Glutamatergic neuron (in vitro differentiated cells): Measurements from ENCODE around the gene C1orf116. TPM values are rescaled to one million over a fixed set of nuclear protein-coding genes. Genes with fewer than 3 reads are reported as not detected.
A peak's percentile ranks its signal among the peaks of the same experiment; 100 is the strongest.

Source experiments
- DNase-seq: peaks from one replicate; pipeline ENCODE4 v3.0.0; 2022
- H3K27ac Mint-ChIP-seq: one replicate; pipeline ENCODE4 v1.8.0; 2020; ENCODE audit warnings: mild to moderate bottlenecking, mixed read lengths, inconsistent platforms; ENCODE audit not compliant: unreplicated experiment
- H3K27me3 Mint-ChIP-seq: one replicate; pipeline ENCODE4 v1.8.0; 2020; ENCODE audit warnings: mild to moderate bottlenecking, moderate library complexity, mixed read lengths, inconsistent platforms; ENCODE audit not compliant: unreplicated experiment
- H3K36me3 Mint-ChIP-seq: one replicate; pipeline ENCODE4 v1.8.0; 2020; ENCODE audit warnings: mild to moderate bottlenecking, mixed read lengths, inconsistent platforms; ENCODE audit not compliant: unreplicated experiment
- H3K4me1 Mint-ChIP-seq: one replicate; pipeline ENCODE4 v1.8.0; 2020; ENCODE audit warnings: mild to moderate bottlenecking, low read depth, mixed read lengths, inconsistent platforms; ENCODE audit not compliant: unreplicated experiment
- H3K4me3 Mint-ChIP-seq: one replicate; pipeline ENCODE4 v1.8.0; 2020; ENCODE audit warnings: mild to moderate bottlenecking, mixed read lengths, inconsistent platforms; ENCODE audit not compliant: unreplicated experiment
- H3K9me3 Mint-ChIP-seq: one replicate; pipeline ENCODE4 v1.8.0; 2020; ENCODE audit warnings: mild to moderate bottlenecking, moderate library complexity, mixed read lengths, inconsistent platforms; ENCODE audit not compliant: unreplicated experiment
- CTCF ChIP-seq: fragments of 200-600 bp; sonication (generic); IDR thresholded peaks from one replicate; pipeline ENCODE4 v1.5.0; 2021; ENCODE audit not compliant: partially characterized antibody, unreplicated experiment
- total RNA-seq: library from RNA; stranded (reverse); fragmentation: NEBNext Ultra II Directional; extraction: Animal tissue kit (Norgen Biotek cat#: 25700); gene quantifications from one replicate; pipeline ENCODE4 v1.2.1, GENCODE V29; 2021; ENCODE audit not compliant: unreplicated experiment

The C1orf116 gene
- total RNA-seq, 1 donor from 2014 or later = not detected

GRCh38 chr1:207006083-207006482 lies 26.5 kb downstream of the C1orf116 start:
- Mint-ChIP-seq H3K27ac (no peak overlapping the region), H3K9me3 (peaks cover 2% of the 10 kb centered on the region)

GRCh38 chr1:207004931-207005830 lies 27.4 kb downstream of the C1orf116 start:
- no peaks in the 10 kb centered on the region for H3K27me3 Mint-ChIP-seq
- no peak overlapping the region for H3K4me3 Mint-ChIP-seq
- H3K9me3 Mint-ChIP-seq = peaks cover 2% of the 10 kb centered on the region
- peak; percentile 59 for DNase-seq
- peak; percentile 74 for TF ChIP-seq CTCF
- no peaks in the 10 kb centered on the region for H3K4me1 Mint-ChIP-seq
- no peaks in the 10 kb centered on the region for H3K36me3 Mint-ChIP-seq
- no peak overlapping the region for H3K27ac Mint-ChIP-seq

More at GRCh38 chr1:207006083-207006482, 26.5 kb downstream of the C1orf116 start:
- no peaks in the 10 kb centered on the region for H3K36me3 Mint-ChIP-seq
- no peaks in the 10 kb centered on the region for H3K4me1 Mint-ChIP-seq
- no peaks in the 10 kb centered on the region for H3K27me3 Mint-ChIP-seq
- no peak overlapping the region for H3K4me3 Mint-ChIP-seq
- DNase-seq = no peak
- TF ChIP-seq CTCF = no peak

DNA sequence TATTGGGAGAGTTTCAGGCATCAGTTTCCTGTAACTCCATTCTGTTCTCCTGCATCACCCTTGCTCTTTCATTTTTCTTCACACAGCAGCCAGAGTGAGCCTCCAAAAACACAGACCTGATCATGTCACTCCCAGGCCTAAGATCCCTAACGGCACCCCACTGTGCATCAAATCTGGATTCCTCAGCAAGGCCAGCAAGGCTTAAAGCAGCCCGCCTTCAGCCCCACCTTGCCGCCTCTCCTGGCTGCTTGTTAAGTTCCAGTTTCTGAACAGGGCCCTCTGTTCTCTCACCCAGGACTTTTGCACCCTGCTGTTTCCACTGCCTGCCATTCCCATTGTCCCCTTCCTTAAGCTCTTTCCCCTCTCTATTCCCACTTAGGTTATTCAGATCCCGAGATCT lies 29.3 kb downstream of the C1orf116 start:
- Mint-ChIP-seq H3K4me3 (no peak overlapping the region), H3K36me3 (no peaks in the 10 kb centered on the region), H3K27ac (no peak overlapping the region), H3K4me1 (no peaks in the 10 kb centered on the region), H3K27me3 (no peaks in the 10 kb centered on the region), H3K9me3 (peaks cover 2% of the 10 kb centered on the region)
- no peak for TF ChIP-seq CTCF
- DNase-seq = no peak

- TF ChIP-seq CTCF = no peak
- DNase-seq = no peak
- H3K27me3 Mint-ChIP-seq = no peaks in the 10 kb centered on the region
- no peak overlapping the region for H3K4me3 Mint-ChIP-seq
- H3K9me3 Mint-ChIP-seq = peaks cover 2% of the 10 kb centered on the region
- H3K4me1 Mint-ChIP-seq = no peaks in the 10 kb centered on the region
- H3K36me3 Mint-ChIP-seq = no peaks in the 10 kb centered on the region
- no peak overlapping the region for H3K27ac Mint-ChIP-seq
These were observed 29.8 kb downstream of the C1orf116 start for GRCh38 chr1:207002724-207003146.
